Adipocyte (in vitro differentiated cells): ENCODE data around the gene TFPT.
"Not testable (repeated sequence)": the region's sequence is repeated elsewhere in the genome, so short reads cannot be mapped to it uniquely, and the experiment has no call there.

Experiments
- DNase-seq: peaks from one replicate; pipeline ENCODE4 v3.0.0-alpha.2; 2015; ENCODE audit warnings: low read depth
- H3K27me3 ChIP-seq: replicated peaks from 2 replicates; pipeline ENCODE4 v1.7.0; 2013; ENCODE audit warnings: mild to moderate bottlenecking, low read length, moderate library complexity; ENCODE audit not compliant: control insufficient read depth, insufficient read depth
- H3K36me3 ChIP-seq: 2 replicates; pipeline ENCODE4 v1.7.0; 2013; ENCODE audit warnings: low read length, mild to moderate bottlenecking, moderate library complexity; ENCODE audit not compliant: control insufficient read depth, insufficient read depth, severe bottlenecking
- H3K4me1 ChIP-seq: 2 replicates; pipeline ENCODE4 v1.7.0; 2013; ENCODE audit warnings: mild to moderate bottlenecking, low read length, moderate library complexity; ENCODE audit not compliant: control insufficient read depth, insufficient read depth
- H3K4me3 ChIP-seq: 2 replicates; pipeline ENCODE4 v1.7.0; 2013; ENCODE audit warnings: mild to moderate bottlenecking, low read length, moderate library complexity
- H3K9ac ChIP-seq: 2 replicates; pipeline ENCODE4 v1.7.0; 2013; ENCODE audit warnings: mild to moderate bottlenecking, low read length, moderate library complexity
- H3K9me3 ChIP-seq: 2 replicates; pipeline ENCODE4 v1.7.0; 2013; ENCODE audit warnings: mild to moderate bottlenecking, low read length, moderate library complexity; ENCODE audit not compliant: control insufficient read depth

The TFPT gene

GRCh38 chr19:54108496-54108895, 7.0 kb downstream of the TFPT start:
- Histone ChIP-seq H3K4me1 (peaks cover under 1% of the 10 kb centered on the region), H3K4me3 (no peak overlapping the region), H3K27me3 (no peaks in the 10 kb centered on the region), H3K9ac (no peak overlapping the region), H3K36me3 (peaks cover 54% of the 10 kb centered on the region), H3K9me3 (no peaks in the 10 kb centered on the region)
- no peak for DNase-seq

- H3K9ac ChIP-seq: no peak overlapping the region
- H3K4me3 ChIP-seq: no peak overlapping the region
- H3K27me3 ChIP-seq: no peaks in the 10 kb centered on the region
- peaks cover 54% of the 10 kb centered on the region for H3K36me3 ChIP-seq
- peaks cover 3% of the 10 kb centered on the region for H3K4me1 ChIP-seq
- no peak for DNase-seq
- H3K9me3 ChIP-seq: no peaks in the 10 kb centered on the region
Measured at GRCh38 chr19:54107876-54108490, 7.5 kb downstream of the TFPT start.

- no peaks in the 10 kb centered on the region for H3K9me3 ChIP-seq
- DNase-seq: no peak
- H3K4me1 ChIP-seq: peaks cover 7% of the 10 kb centered on the region
- H3K9ac ChIP-seq: no peak overlapping the region
- no peak overlapping the region for H3K4me3 ChIP-seq
- no peaks in the 10 kb centered on the region for H3K27me3 ChIP-seq
- peaks cover 54% of the 10 kb centered on the region for H3K36me3 ChIP-seq
Measured at GRCh38 chr19:54106716-54107115, 8.7 kb downstream of the TFPT start.

- H3K4me1 ChIP-seq: peaks cover 7% of the 10 kb centered on the region
- no peaks in the 10 kb centered on the region for H3K9me3 ChIP-seq
- no peak overlapping the region for H3K9ac ChIP-seq
- no peaks in the 10 kb centered on the region for H3K27me3 ChIP-seq
- peaks cover 51% of the 10 kb centered on the region for H3K36me3 ChIP-seq
- DNase-seq: no peak
- no peak overlapping the region for H3K4me3 ChIP-seq
Measured at GRCh38 chr19:54105796-54106195, 9.7 kb downstream of the TFPT start.

GRCh38 chr19:54104998-54105715, 10.3 kb downstream of the TFPT start:
- Histone ChIP-seq H3K9me3 (no peaks in the 10 kb centered on the region), H3K27me3 (no peaks in the 10 kb centered on the region), H3K4me3 (no peak overlapping the region), H3K4me1 (peaks cover 7% of the 10 kb centered on the region), H3K36me3 (peaks cover 44% of the 10 kb centered on the region), H3K9ac (no peak overlapping the region)
- no peak for DNase-seq

- DNase-seq: peak; percentile 99
- Histone ChIP-seq H3K4me3 (peak within 1 kb of the TSS; percentile 97), H3K9me3 (no peaks in the 10 kb centered on the region), H3K4me1 (peaks cover 7% of the 10 kb centered on the region), H3K36me3 (peaks cover 19% of the 10 kb centered on the region), H3K9ac (peak within 1 kb of the TSS; percentile 91), H3K27me3 (no peaks in the 10 kb centered on the region)
Measured at GRCh38 chr19:54102421-54103169, 12.9 kb downstream of the TFPT start, which contains the start of gene NDUFA3. NDUFA3 (plus strand) TSS chr19:54102855; CDS start chr19:54102879, 24 bp downstream.

GRCh38 chr19:54100561-54100960, 14.9 kb downstream of the TFPT start, which contains the start of gene OSCAR:
OSCAR (minus strand) TSS chr19:54100803; CDS start chr19:54100792, 11 bp downstream.
- no peak for DNase-seq
- Histone ChIP-seq H3K9ac (no peak within 1 kb of the TSS), H3K27me3 (no peaks in the 10 kb centered on the region), H3K9me3 (no peaks in the 10 kb centered on the region), H3K4me1 (peaks cover 12% of the 10 kb centered on the region), H3K36me3 (no peaks in the 10 kb centered on the region), H3K4me3 (no peak within 1 kb of the TSS)

GRCh38 chr19:54099903-54100255, 15.6 kb downstream of the TFPT start:
- DNase-seq, H3K36me3 ChIP-seq, H3K27me3 ChIP-seq, H3K9ac ChIP-seq, H3K4me3 ChIP-seq, H3K9me3 ChIP-seq: not testable (repeated sequence)
- peaks cover 12% of the 10 kb centered on the region for H3K4me1 ChIP-seq

- Histone ChIP-seq H3K9me3 (no peaks in the 10 kb centered on the region), H3K9ac (no peak overlapping the region), H3K4me3 (no peak overlapping the region), H3K4me1 (peaks cover 12% of the 10 kb centered on the region), H3K27me3 (peaks cover 6% of the 10 kb centered on the region), H3K36me3 (no peaks in the 10 kb centered on the region)
- no peak for DNase-seq
Measured at GRCh38 chr19:54099190-54099902, 16.1 kb downstream of the TFPT start.

- Histone ChIP-seq H3K4me1 (peaks cover 5% of the 10 kb centered on the region), H3K4me3 (peak overlapping the region; percentile 77), H3K36me3 (no peaks in the 10 kb centered on the region), H3K27me3 (peaks cover 6% of the 10 kb centered on the region), H3K9me3 (no peaks in the 10 kb centered on the region), H3K9ac (peak overlapping the region; percentile 74)
- DNase-seq: peak; percentile 58
Measured at GRCh38 chr19:54096617-54097106, 18.8 kb downstream of the TFPT start.
